Neural cell (in vitro differentiated cells): ENCODE results near the gene CNOT10.

Experiments used
- CTCF ChIP-seq: fragments of 450-650 bp; IDR thresholded peaks from 2 replicates; pipeline ENCODE4 v1.5.1; 2014; ENCODE audit warnings: antibody characterized with exemption, mild to moderate bottlenecking, moderate library complexity; ENCODE audit not compliant: poor library complexity, severe bottlenecking
- EP300 ChIP-seq: fragments of 450-650 bp; conservative IDR thresholded peaks from 2 replicates; pipeline ENCODE4 v1.6.1; 2014; ENCODE audit warnings: antibody characterized with exemption, mild to moderate bottlenecking, moderate library complexity; ENCODE audit not compliant: poor library complexity, severe bottlenecking
- EZH2 ChIP-seq: fragments of 200-600, 300-800 bp; shearing (Covaris generic), sonication (generic); IDR thresholded peaks from 2 replicates; pipeline ENCODE4 v1.6.1; 2014; ENCODE audit warnings: antibody characterized with exemption, low read length, borderline replicate concordance, mild to moderate bottlenecking; ENCODE audit not compliant: insufficient read depth, poor library complexity, severe bottlenecking
- MXI1 ChIP-seq: fragments of 450-650 bp; conservative IDR thresholded peaks from 2 replicates; pipeline ENCODE4 v1.6.1; 2014; ENCODE audit warnings: antibody characterized with exemption, mild to moderate bottlenecking; ENCODE audit not compliant: poor library complexity, severe bottlenecking
- POLR2AphosphoS5 ChIP-seq: IDR thresholded peaks from 2 replicates; pipeline ENCODE4 v1.6.1; 2012
- REST ChIP-seq: IDR thresholded peaks from 2 replicates; pipeline ENCODE4 v1.6.1; 2012; ENCODE audit warnings: borderline replicate concordance
- SMC3 ChIP-seq: fragments of 450-650 bp; conservative IDR thresholded peaks from 2 replicates; pipeline ENCODE4 v1.6.1; 2014; ENCODE audit warnings: antibody characterized with exemption, mild to moderate bottlenecking, moderate library complexity; ENCODE audit not compliant: poor library complexity
- TAF1 ChIP-seq: IDR thresholded peaks from 2 replicates; pipeline ENCODE4 v1.6.1; 2012; ENCODE audit warnings: low read depth

GRCh38 chr3:32755761-32756160 is 70.8 kb downstream of the CNOT10 start:
- TF ChIP-seq EZH2 (no peak), CTCF (no peak), MXI1 (no peak), SMC3 (no peak), TAF1 (no peak), REST (no peak), EP300 (no peak), POLR2AphosphoS5 (no peak)
